HG02623 (cell line): ENCODE results near the gene PDCL2.
A peak's percentile ranks its signal among the peaks of the same experiment; 100 is the strongest.
"Not testable (repeated sequence)": the region's sequence is repeated elsewhere in the genome, so short reads cannot be mapped to it uniquely, and the experiment has no call there.

Experiments used
- ATAC-seq: cut with Tn5 transposase; IDR thresholded peaks from one replicate; pipeline ENCODE4 v1.9.1; 2021; ENCODE audit warnings: moderate library complexity; ENCODE audit not compliant: unreplicated experiment

Gene PDCL2

GRCh38 chr4:55598641-55599040 is 6.6 kb upstream of the PDCL2 start:
- no peak for ATAC-seq

- ATAC-seq: no peak
Observed at GRCh38 chr4:55588160-55588559, 3.9 kb downstream of the PDCL2 start.

GRCh38 chr4:55582773-55583172 is 9.3 kb downstream of the PDCL2 start:
- ATAC-seq: not testable (repeated sequence)

GRCh38 chr4:55578341-55579010 is 13.6 kb downstream of the PDCL2 start:
- ATAC-seq: no peak

GRCh38 chr4:55575513-55575912 is 16.5 kb downstream of the PDCL2 start:
- no peak for ATAC-seq

- ATAC-seq: no peak
Observed at GRCh38 chr4:55574252-55574651, 17.8 kb downstream of the PDCL2 start.

GRCh38 chr4:55571806-55572205 is 20.2 kb downstream of the PDCL2 start:
- ATAC-seq: no peak

GRCh38 chr4:55568905-55569504 is 23.0 kb downstream of the PDCL2 start:
- ATAC-seq: peak; percentile 75

- peak; percentile 100 for ATAC-seq
Observed at GRCh38 chr4:55561889-55562288, 30.2 kb downstream of the PDCL2 start.

GRCh38 chr4:55560096-55560495 is 31.9 kb downstream of the PDCL2 start:
- no peak for ATAC-seq

GRCh38 chr4:55554453-55555030 is 37.5 kb downstream of the PDCL2 start:
- no peak for ATAC-seq

GRCh38 chr4:55553441-55554201 is 38.4 kb downstream of the PDCL2 start:
- no peak for ATAC-seq

GRCh38 chr4:55551964-55552363 is 40.1 kb downstream of the PDCL2 start:
- ATAC-seq: not testable (repeated sequence)

GRCh38 chr4:55549888-55550287 is 42.2 kb downstream of the PDCL2 start:
- ATAC-seq: no peak

GRCh38 chr4:55547918-55548317 is 44.1 kb downstream of the PDCL2 start:
- no peak for ATAC-seq

GRCh38 chr4:55547466-55547770 is 44.6 kb downstream of the PDCL2 start:
- no peak for ATAC-seq

GRCh38 chr4:55546756-55547465 is 45.1 kb downstream of the PDCL2 start, which contains the start of gene CLOCK:
Gene CLOCK (minus strand): TSS chr4:55546909. CDS start chr4:55482785, 64,124 bp downstream.
- ATAC-seq: peak; percentile 74

GRCh38 chr4:55546506-55546755 is 45.6 kb downstream of the PDCL2 start:
- ATAC-seq: peak; percentile 41

GRCh38 chr4:55545641-55546505 is 46.2 kb downstream of the PDCL2 start:
- ATAC-seq: peak; percentile 37

- no peak for ATAC-seq
Observed at GRCh38 chr4:55545151-55545550, 46.9 kb downstream of the PDCL2 start.
